K562 (cell line): ENCODE measurements around the gene COQ8B. TPM values are rescaled to one million over a fixed set of nuclear protein-coding genes. Genes with fewer than 3 reads are reported as not detected.
A peak's percentile ranks its signal among the peaks of the same experiment; 100 is the strongest.

Source experiments
- ASH1L ChIP-seq: fragments of 450-650 bp; IDR thresholded peaks from 2 replicates; pipeline ENCODE4 v1.6.1; 2018; ENCODE audit warnings: borderline replicate concordance, mild to moderate bottlenecking, low read depth; ENCODE audit not compliant: partially characterized antibody
- EGR1 ChIP-seq: fragments of 450-650 bp; conservative IDR thresholded peaks from 2 replicates; pipeline ENCODE4 v1.6.1; 2017; ENCODE audit warnings: mild to moderate bottlenecking
- FOXJ3 ChIP-seq: sonication (generic); formaldehyde crosslinking; IDR thresholded peaks from 2 replicates; pipeline ENCODE4 v1.4.0; 2020; ENCODE audit warnings: mild to moderate bottlenecking, missing genetic modification reagents
- GABPA ChIP-seq: fragments of 200-800 bp; sonication (Bioruptor generic); conservative IDR thresholded peaks from 2 replicates; pipeline ENCODE4 v1.6.1; 2016; ENCODE audit warnings: low read depth, missing genetic modification characterization, missing compliant biosample characterization
- HOXB6 ChIP-seq: fragments of 250-450 bp; sonication (Bioruptor Pico); IDR thresholded peaks from 2 replicates; pipeline ENCODE4 v1.5.1; 2022; ENCODE audit warnings: mild to moderate bottlenecking, borderline replicate concordance
- MAZ ChIP-seq, 2 experiments: fragments of 450-650 bp in 1 of 2; sonication (generic) in 1 of 2; formaldehyde crosslinking; IDR thresholded peaks in 1 of 2; conservative IDR thresholded peaks in 1 of 2; 2 replicates each; pipeline versions ENCODE4 v1.4.0 to v1.5.0; 2020; ENCODE audit warnings: mild to moderate bottlenecking in 1 of 2, missing genetic modification reagents in 1 of 2
- NR3C1 ChIP-seq: sonication (generic); formaldehyde crosslinking; IDR thresholded peaks from 2 replicates; pipeline ENCODE4 v1.8.1; 2022; ENCODE audit warnings: missing genetic modification reagents
- NR4A1 ChIP-seq, 2 experiments: fragments of 250-450 bp in 1 of 2; fragments of 450-650 bp in 1 of 2; sonication (Bioruptor Pico) in 1 of 2; IDR thresholded peaks; 2 replicates each; pipeline versions ENCODE4 v1.4.0 to v1.6.1; 2016 to 2020; ENCODE audit warnings: mild to moderate bottlenecking in 2 of 2, missing compliant biosample characterization in 1 of 2, missing genetic modification characterization in 1 of 2, moderate library complexity in 1 of 2
- PHB ChIP-seq: fragments of 250-450 bp; sonication (Bioruptor Pico); IDR thresholded peaks from 2 replicates; pipeline ENCODE4 v1.5.0; 2021
- POLR3A ChIP-seq: IDR thresholded peaks from 2 replicates; pipeline ENCODE4 v1.6.1; 2011; ENCODE audit warnings: borderline replicate concordance, mild to moderate bottlenecking, moderate library complexity; ENCODE audit not compliant: insufficient read length, insufficient read depth; ENCODE audit errors: extremely low read depth
- RUNX1 ChIP-seq: sonication (generic); IDR thresholded peaks from 2 replicates; pipeline ENCODE4 v1.6.1; 2016; ENCODE audit warnings: antibody characterized with exemption, low read depth
- ZNF133 ChIP-seq: fragments of 250-450 bp; sonication (Bioruptor Pico); IDR thresholded peaks from 2 replicates; pipeline ENCODE4 v1.4.0; 2020; ENCODE audit warnings: mild to moderate bottlenecking
- ZNF41 ChIP-seq: fragments of 250-450 bp; sonication (Bioruptor Pico); conservative IDR thresholded peaks from 2 replicates; pipeline ENCODE4 v1.4.0; 2020; ENCODE audit warnings: mild to moderate bottlenecking
- polyA plus RNA-seq, 8 experiments: library from polyadenylated mRNA; depleted of rRNA in 4 of 8; stranded (reverse) in 5 of 8; unstranded in 3 of 8; fragments of >200 nt; fragmentation: Nextera tagmentation in 2 of 8; fragmentation: Illumina TruSeq in 1 of 8; extraction: Ambion mirVana in 2 of 8; extraction: Trizol in 1 of 8; gene quantifications; 2 replicates each; pipeline versions ENCODE4 v1.2.1 to v1.2.3, GENCODE V29; 2011 to 2014; ENCODE audit warnings: inconsistent platforms in 1 of 8, missing spikeins in 1 of 8
- total RNA-seq, 7 experiments: library from RNA; depleted of rRNA in 6 of 7; stranded (reverse); fragments of >200 nt in 6 of 7; fragmentation: Illumina TruSeq in 2 of 7; extraction: Trizol in 2 of 7; gene quantifications; 2 replicates each; pipeline versions ENCODE4 v1.2.1 to v1.2.3, GENCODE V29; 2011 to 2021; ENCODE audit warnings: low replicate concordance in 1 of 7
- TF ChIP-seq, protein P1 (sequence below): fragments of 450-650 bp; IDR thresholded peaks from 2 replicates; pipeline ENCODE4 v1.6.1; 2016; ENCODE audit warnings: antibody characterized with exemption
- TF ChIP-seq, protein P2 (sequence below): fragments of 250-450 bp; sonication (Bioruptor Pico); IDR thresholded peaks from 2 replicates; pipeline ENCODE4 v1.4.0; 2020; ENCODE audit warnings: mild to moderate bottlenecking, moderate library complexity
- TF ChIP-seq, protein P3 (sequence below): fragments of 450-650 bp; IDR thresholded peaks from 2 replicates; pipeline ENCODE4 v1.6.1; 2014; ENCODE audit warnings: low read depth, mild to moderate bottlenecking, moderate library complexity, borderline replicate concordance
- TF ChIP-seq, protein P4 (sequence below), 2 experiments: fragments of 450-650 bp; IDR thresholded peaks; 2 replicates each; pipeline ENCODE4 v1.6.1; 2018; ENCODE audit warnings: mild to moderate bottlenecking in 2 of 2, low read depth in 1 of 2; ENCODE audit not compliant: partially characterized antibody in 2 of 2

COQ8B gene
- total and polyA plus RNA-seq, 9 of the 15 experiments (the other 6 are each of a cell fraction or from before 2014, with no cell fraction given) = 0.41 to 32.3 (median 12.9) TPM

DNA sequence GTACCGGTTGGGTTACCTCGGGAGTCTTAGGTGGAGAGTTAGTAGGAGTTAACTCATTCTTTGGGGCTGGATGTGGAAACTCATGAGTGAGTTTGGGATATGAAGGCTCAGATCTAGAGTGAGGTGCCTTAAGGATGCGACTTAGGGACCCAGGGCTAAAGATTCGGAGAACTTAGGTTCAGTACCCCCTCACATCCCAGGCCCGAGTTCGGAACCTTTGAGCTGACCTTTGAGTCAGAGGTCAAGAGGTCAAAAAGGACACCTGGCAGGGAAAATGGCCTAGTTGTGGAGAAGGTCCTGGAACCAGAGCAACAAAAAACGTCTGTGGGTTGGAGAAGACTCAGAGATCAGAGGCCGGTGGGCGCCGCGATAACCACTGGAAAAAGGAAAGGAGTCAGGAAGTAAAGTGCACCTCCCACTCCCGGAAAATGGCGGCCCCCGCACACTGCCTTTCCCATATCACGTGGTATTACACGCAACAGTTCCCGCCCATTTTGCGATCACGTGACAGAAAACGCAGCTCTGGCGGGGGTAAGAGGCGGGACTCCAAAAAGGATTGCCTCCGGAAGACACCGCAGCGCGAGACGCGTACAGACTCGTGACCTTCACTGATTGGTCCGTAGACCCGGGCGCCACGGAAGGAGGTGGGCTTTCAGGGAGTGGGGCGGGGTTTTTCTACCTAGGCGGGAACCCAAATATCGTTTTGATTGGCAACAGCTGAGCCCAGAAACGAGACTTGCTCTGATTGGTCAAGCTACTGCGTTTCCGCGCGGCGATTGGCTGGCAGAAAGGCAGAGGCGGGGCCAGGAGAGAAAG lies 33.6 kb upstream of the COQ8B start, which contains the start of gene ACTMAP (continued):
- TF ChIP-seq, protein P1, sequence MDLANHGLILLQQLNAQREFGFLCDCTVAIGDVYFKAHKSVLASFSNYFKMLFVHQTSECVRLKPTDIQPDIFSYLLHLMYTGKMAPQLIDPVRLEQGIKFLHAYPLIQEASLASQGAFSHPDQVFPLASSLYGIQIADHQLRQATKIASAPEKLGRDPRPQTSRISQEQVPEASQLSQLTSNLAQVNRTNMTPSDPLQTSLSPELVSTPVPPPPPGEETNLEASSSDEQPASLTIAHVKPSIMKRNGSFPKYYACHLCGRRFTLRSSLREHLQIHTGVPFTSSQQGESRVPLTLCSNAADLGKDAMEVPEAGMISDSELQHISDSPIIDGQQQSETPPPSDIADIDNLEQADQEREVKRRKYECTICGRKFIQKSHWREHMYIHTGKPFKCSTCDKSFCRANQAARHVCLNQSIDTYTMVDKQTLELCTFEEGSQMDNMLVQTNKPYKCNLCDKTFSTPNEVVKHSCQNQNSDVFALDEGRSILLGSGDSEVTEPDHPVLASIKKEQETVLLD = peak; percentile 77; the same call in 1 of the 2 replicates
- no peak for TF ChIP-seq POLR3A
- peak; percentile 85 for TF ChIP-seq GABPA (tag)
- no peak for TF ChIP-seq NR4A1 (CRISPR knock-in tag; IDR thresholded peaks at IDR 0.05)
- peak; percentile 87 for TF ChIP-seq NR4A1 (tag; IDR thresholded peaks at IDR 0.05)
- 0 out of 2 replicates have a peak, but pooled peaks have one; percentile 40 for TF ChIP-seq ZNF41 (CRISPR knock-in tag)
- no peak for TF ChIP-seq ZNF133 (CRISPR knock-in tag)
- TF ChIP-seq PHB = no peak
- TF ChIP-seq, protein P2, sequence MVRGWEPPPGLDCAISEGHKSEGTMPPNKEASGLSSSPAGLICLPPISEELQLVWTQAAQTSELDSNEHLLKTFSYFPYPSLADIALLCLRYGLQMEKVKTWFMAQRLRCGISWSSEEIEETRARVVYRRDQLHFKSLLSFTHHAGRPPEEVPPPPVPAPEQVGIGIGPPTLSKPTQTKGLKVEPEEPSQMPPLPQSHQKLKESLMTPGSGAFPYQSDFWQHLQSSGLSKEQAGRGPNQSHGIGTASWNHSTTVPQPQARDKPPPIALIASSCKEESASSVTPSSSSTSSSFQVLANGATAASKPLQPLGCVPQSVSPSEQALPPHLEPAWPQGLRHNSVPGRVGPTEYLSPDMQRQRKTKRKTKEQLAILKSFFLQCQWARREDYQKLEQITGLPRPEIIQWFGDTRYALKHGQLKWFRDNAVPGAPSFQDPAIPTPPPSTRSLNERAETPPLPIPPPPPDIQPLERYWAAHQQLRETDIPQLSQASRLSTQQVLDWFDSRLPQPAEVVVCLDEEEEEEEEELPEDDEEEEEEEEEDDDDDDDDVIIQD = no peak
- peak; percentile 84 to 89 for TF ChIP-seq MAZ (CRISPR knock-in tag; conservative IDR thresholded peaks at IDR 0.05 in 1 of 2, IDR thresholded peaks at IDR 0.05 in 1 of 2)
- TF ChIP-seq, protein P3, sequence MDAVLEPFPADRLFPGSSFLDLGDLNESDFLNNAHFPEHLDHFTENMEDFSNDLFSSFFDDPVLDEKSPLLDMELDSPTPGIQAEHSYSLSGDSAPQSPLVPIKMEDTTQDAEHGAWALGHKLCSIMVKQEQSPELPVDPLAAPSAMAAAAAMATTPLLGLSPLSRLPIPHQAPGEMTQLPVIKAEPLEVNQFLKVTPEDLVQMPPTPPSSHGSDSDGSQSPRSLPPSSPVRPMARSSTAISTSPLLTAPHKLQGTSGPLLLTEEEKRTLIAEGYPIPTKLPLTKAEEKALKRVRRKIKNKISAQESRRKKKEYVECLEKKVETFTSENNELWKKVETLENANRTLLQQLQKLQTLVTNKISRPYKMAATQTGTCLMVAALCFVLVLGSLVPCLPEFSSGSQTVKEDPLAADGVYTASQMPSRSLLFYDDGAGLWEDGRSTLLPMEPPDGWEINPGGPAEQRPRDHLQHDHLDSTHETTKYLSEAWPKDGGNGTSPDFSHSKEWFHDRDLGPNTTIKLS = no peak; the same call in none of the 2 replicates
- TF ChIP-seq, protein P4, sequence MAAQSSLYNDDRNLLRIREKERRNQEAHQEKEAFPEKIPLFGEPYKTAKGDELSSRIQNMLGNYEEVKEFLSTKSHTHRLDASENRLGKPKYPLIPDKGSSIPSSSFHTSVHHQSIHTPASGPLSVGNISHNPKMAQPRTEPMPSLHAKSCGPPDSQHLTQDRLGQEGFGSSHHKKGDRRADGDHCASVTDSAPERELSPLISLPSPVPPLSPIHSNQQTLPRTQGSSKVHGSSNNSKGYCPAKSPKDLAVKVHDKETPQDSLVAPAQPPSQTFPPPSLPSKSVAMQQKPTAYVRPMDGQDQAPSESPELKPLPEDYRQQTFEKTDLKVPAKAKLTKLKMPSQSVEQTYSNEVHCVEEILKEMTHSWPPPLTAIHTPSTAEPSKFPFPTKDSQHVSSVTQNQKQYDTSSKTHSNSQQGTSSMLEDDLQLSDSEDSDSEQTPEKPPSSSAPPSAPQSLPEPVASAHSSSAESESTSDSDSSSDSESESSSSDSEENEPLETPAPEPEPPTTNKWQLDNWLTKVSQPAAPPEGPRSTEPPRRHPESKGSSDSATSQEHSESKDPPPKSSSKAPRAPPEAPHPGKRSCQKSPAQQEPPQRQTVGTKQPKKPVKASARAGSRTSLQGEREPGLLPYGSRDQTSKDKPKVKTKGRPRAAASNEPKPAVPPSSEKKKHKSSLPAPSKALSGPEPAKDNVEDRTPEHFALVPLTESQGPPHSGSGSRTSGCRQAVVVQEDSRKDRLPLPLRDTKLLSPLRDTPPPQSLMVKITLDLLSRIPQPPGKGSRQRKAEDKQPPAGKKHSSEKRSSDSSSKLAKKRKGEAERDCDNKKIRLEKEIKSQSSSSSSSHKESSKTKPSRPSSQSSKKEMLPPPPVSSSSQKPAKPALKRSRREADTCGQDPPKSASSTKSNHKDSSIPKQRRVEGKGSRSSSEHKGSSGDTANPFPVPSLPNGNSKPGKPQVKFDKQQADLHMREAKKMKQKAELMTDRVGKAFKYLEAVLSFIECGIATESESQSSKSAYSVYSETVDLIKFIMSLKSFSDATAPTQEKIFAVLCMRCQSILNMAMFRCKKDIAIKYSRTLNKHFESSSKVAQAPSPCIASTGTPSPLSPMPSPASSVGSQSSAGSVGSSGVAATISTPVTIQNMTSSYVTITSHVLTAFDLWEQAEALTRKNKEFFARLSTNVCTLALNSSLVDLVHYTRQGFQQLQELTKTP (IDR thresholded peaks at IDR 0.05; ENCODE audit: low read depth in 1 of 2, partially characterized antibody in 2 of 2) = peak; percentile 62 to 96
- TF ChIP-seq RUNX1 = no peak
- peak; percentile 93 for TF ChIP-seq EGR1
- peak; percentile 92 for TF ChIP-seq ASH1L
- TF ChIP-seq FOXJ3 = no peak
- TF ChIP-seq NR3C1 (CRISPR knock-in tag) = no peak
- no peak for TF ChIP-seq HOXB6 (CRISPR knock-in tag)
